Mucosa of rectum (tissue), 2 donors: Measurements from ENCODE around the gene KLC1.
A peak's percentile ranks its signal among the peaks of the same experiment; 100 is the strongest.

Source experiments
- H3K27ac ChIP-seq, 2 donors: one replicate each; pipeline ENCODE4 v1.7.0; 2013; ENCODE audit warnings: inconsistent platforms in 2 of 2, low read depth in 2 of 2, low read length in 2 of 2
- H3K27me3 ChIP-seq, 2 donors: one replicate each; pipeline ENCODE4 v1.7.0; 2013; ENCODE audit warnings: low read length in 2 of 2; ENCODE audit not compliant: control insufficient read depth in 2 of 2, insufficient read depth in 2 of 2
- H3K36me3 ChIP-seq, 2 donors: one replicate each; pipeline ENCODE4 v1.7.0; 2013; ENCODE audit warnings: low read length in 2 of 2; ENCODE audit not compliant: control insufficient read depth in 2 of 2, insufficient read depth in 2 of 2
- H3K4me1 ChIP-seq, 2 donors: one replicate each; pipeline ENCODE4 v1.7.0; 2013; ENCODE audit warnings: low read length in 2 of 2, mild to moderate bottlenecking in 1 of 2; ENCODE audit not compliant: control insufficient read depth in 2 of 2, insufficient read depth in 2 of 2
- H3K4me3 ChIP-seq, 2 donors: one replicate each; pipeline ENCODE4 v1.7.0; 2013; ENCODE audit warnings: low read length in 2 of 2
- H3K9ac ChIP-seq, 2 donors: one replicate each; pipeline ENCODE4 v1.7.0; 2013; ENCODE audit warnings: low read length in 2 of 2, low read depth in 1 of 2, mild to moderate bottlenecking in 1 of 2
- H3K9me3 ChIP-seq, 2 donors: one replicate each; pipeline ENCODE4 v1.7.0; 2013; ENCODE audit warnings: low read length in 2 of 2; ENCODE audit not compliant: control insufficient read depth in 2 of 2
- donor health status: healthy.
- donor health status: Normal muscosa, but diverticular disease.

KLC1 gene

GRCh38 chr14:103700753-103701490 lies 71.9 kb downstream of the KLC1 start:
- H3K27ac ChIP-seq, result no peak overlapping the region

GRCh38 chr14:103702095-103702494 lies 73.1 kb downstream of the KLC1 start:
- H3K27me3 ChIP-seq, result no peaks in the 10 kb centered on the region
- H3K9ac ChIP-seq, result no peak overlapping the region
- H3K4me1 ChIP-seq, result peaks cover 15 to 18% of the 10 kb centered on the region in 2 donors
- no peaks in the 10 kb centered on the region for H3K9me3 ChIP-seq
- no peak overlapping the region for H3K4me3 ChIP-seq
- H3K27ac ChIP-seq, result no peak overlapping the region
- H3K36me3 ChIP-seq, result peaks cover 27 to 45% of the 10 kb centered on the region in 2 donors

More at GRCh38 chr14:103700753-103701490, 71.9 kb downstream of the KLC1 start:
- H3K4me3 ChIP-seq, result no peak overlapping the region
- H3K9me3 ChIP-seq, result no peaks in the 10 kb centered on the region
- H3K36me3 ChIP-seq, result peaks cover 33 to 45% of the 10 kb centered on the region in 2 donors
- H3K9ac ChIP-seq, result no peak overlapping the region
- peaks cover 22 to 24% of the 10 kb centered on the region in 2 donors for H3K4me1 ChIP-seq
- H3K27me3 ChIP-seq, result no peaks in the 10 kb centered on the region

- peaks cover 10 to 13% of the 10 kb centered on the region in 2 donors for H3K4me1 ChIP-seq
- H3K27ac ChIP-seq, result no peak overlapping the region
- H3K9me3 ChIP-seq, result no peaks in the 10 kb centered on the region
- H3K9ac ChIP-seq, result no peak overlapping the region
- H3K27me3 ChIP-seq, result no peaks in the 10 kb centered on the region
- H3K4me3 ChIP-seq, result no peak overlapping the region
- peaks cover 27 to 43% of the 10 kb centered on the region in 2 donors for H3K36me3 ChIP-seq
These were observed 73.8 kb downstream of the KLC1 start for GRCh38 chr14:103702497-103703432.

GRCh38 chr14:103703433-103704385 lies 74.7 kb downstream of the KLC1 start:
- H3K4me3 ChIP-seq, result no peak overlapping the region
- H3K9me3 ChIP-seq, result no peaks in the 10 kb centered on the region
- H3K27ac ChIP-seq, result no peak overlapping the region
- no peaks in the 10 kb centered on the region for H3K27me3 ChIP-seq
- H3K9ac ChIP-seq, result no peak overlapping the region
- peaks cover 1 to 4% of the 10 kb centered on the region in 2 donors for H3K4me1 ChIP-seq
- H3K36me3 ChIP-seq, result peaks cover 27 to 38% of the 10 kb centered on the region in 2 donors

- Histone ChIP-seq H3K9me3 (no peaks in the 10 kb centered on the region), H3K4me1 (peaks cover 0 to 2% of the 10 kb centered on the region in 2 donors), H3K36me3 (peaks cover 29 to 34% of the 10 kb centered on the region in 2 donors), H3K27me3 (no peaks in the 10 kb centered on the region), H3K4me3 (no peak overlapping the region), H3K27ac (peak overlapping the region in 1 of 2 donors; percentile 9), H3K9ac (no peak overlapping the region)
These were observed 75.7 kb downstream of the KLC1 start for GRCh38 chr14:103704708-103705107.

- Histone ChIP-seq H3K36me3 (peaks cover 30 to 34% of the 10 kb centered on the region in 2 donors), H3K4me3 (no peak overlapping the region), H3K9ac (no peak overlapping the region), H3K4me1 (peaks cover 2 to 6% of the 10 kb centered on the region in 2 donors), H3K9me3 (no peaks in the 10 kb centered on the region), H3K27me3 (no peaks in the 10 kb centered on the region), H3K27ac (peak overlapping the region; percentile 9 to 45)
These were observed 76.1 kb downstream of the KLC1 start for GRCh38 chr14:103705118-103705503.

GRCh38 chr14:103705504-103706284 lies 76.7 kb downstream of the KLC1 start:
- Histone ChIP-seq H3K9ac (no peak overlapping the region), H3K4me3 (no peak overlapping the region), H3K27me3 (no peaks in the 10 kb centered on the region), H3K4me1 (peaks cover 5 to 8% of the 10 kb centered on the region in 2 donors), H3K36me3 (peaks cover 30% of the 10 kb centered on the region in 2 donors), H3K9me3 (no peaks in the 10 kb centered on the region), H3K27ac (peak overlapping the region in 1 of 2 donors; percentile 45)

- Histone ChIP-seq H3K9ac (no peak overlapping the region), H3K36me3 (peaks cover 29 to 30% of the 10 kb centered on the region in 2 donors), H3K4me3 (no peak overlapping the region), H3K4me1 (peaks cover 14 to 18% of the 10 kb centered on the region in 2 donors), H3K9me3 (no peaks in the 10 kb centered on the region), H3K27ac (no peak overlapping the region), H3K27me3 (no peaks in the 10 kb centered on the region)
These were observed 77.7 kb downstream of the KLC1 start for GRCh38 chr14:103706551-103707328.
